GM18519 (cell line): Measurements from ENCODE around the gene SYNE3.

Experiments
- ATAC-seq: cut with Tn5 transposase; IDR thresholded peaks from one replicate; pipeline ENCODE4 v1.9.1; 2021; ENCODE audit warnings: mild to moderate bottlenecking, moderate library complexity; ENCODE audit not compliant: unreplicated experiment, low FRiP score

SYNE3 gene

DNA sequence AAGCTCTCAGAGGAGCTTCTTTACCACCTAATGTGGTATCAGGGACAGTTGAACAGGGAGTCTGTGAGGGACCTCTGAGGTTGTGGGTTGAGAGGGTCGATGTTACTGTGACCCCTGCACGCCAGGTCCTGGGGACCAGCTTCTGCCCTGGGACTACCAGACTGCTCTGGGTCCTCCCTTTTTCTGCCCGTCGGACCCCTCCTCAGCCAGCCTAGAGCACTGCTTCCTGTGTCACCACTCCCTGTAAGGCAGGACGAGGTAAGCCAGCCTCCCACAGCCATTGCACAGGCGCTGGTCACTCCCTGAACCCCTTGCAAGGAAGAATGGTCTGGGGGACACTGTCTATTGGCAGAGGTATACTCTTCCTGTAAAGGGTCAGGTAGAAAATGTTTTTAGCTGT lies 38.1 kb downstream of the SYNE3 start:
- no peak for ATAC-seq

DNA sequence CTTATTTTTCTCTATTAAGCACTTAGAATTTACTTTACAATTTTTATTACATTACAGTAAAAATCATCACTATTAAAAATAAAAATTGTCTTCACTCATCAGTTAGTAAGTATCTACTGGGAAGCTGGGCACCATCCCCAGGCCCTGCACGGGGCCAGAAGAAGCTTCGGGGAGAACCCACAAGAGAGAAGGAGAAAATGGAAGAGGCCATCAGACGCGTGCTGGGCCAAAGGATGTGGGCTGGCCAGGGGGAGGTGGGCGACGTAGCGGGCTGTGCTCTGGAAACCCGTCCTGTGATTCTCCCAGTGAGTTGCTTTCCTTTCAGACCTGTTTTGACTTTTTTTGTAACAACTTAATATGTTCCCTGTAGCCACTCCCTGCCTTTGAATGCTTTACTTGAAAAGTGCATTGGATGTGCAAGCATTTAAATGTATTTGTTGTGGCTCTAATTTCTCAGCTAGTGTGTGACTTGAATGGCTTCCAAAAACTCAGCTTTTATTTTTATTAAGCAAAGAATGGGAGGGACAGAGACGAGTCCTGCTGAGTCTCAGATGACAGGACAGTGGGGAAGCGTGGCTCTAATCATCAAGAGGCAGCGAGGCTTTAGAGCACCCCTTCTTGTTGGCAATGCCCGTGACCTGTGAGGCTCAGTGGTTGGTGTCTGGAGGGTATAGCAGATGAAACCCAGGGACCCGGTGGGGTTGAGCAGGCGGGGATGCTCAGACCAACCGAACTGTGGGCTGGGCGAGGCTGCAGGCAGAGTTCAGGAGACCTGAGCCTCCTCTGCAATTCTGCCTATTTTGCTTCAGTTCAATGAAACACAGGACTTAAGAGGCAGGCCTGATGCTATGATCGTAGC lies 38.8 kb downstream of the SYNE3 start:
- no peak for ATAC-seq

DNA sequence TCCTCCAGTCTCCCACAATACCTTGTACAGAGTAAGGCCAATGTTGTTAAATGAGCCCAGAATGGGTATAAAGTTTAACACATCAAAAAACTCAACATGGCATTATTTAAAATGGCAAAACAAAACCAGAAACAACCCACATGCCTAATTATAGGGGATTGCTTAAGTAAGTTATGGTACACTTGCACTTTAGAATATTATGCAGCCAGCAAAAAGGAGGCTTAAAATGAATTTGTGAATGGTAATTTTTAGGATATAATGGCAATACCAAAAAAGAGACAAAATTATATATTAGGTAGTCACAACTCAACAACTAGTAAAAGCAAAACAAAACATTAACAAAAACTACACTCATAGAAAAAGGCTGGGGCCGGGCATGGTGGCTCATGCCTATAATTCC lies 39.7 kb downstream of the SYNE3 start:
- ATAC-seq, result no peak

DNA sequence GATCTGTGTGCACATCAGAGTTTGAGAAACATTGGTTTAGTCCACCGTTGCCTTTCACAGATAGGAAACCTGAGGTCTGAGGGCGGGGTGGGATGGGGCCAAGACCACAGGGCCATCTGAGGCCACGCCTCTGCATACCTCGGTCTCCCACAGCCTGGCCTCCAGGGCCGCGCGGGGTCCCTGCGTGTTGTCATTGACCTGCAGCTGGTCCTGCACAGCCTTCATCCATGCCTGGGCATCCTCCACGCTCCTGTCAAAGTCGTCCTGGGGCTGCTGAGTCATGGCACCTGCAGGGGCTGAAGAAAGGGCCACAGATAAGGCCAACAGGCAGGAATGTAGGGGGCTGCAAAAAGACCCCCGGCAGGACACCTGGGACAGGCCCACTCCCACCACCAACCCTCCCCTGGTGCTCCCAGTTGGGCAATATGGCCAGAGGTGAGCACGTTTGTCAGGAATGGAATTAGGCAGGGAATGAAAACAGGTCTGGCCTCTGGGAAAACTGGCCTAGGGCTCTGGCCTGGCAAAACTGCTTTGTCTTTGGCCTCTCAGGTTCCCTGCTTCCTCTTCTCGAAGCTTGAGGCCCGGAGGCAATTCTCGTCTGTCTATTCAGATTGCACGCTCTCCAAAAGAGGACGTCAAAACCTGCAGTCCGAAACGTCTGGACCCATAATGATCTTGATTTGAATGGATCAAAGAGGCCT lies 40.8 kb downstream of the SYNE3 start:
- no peak for ATAC-seq

DNA sequence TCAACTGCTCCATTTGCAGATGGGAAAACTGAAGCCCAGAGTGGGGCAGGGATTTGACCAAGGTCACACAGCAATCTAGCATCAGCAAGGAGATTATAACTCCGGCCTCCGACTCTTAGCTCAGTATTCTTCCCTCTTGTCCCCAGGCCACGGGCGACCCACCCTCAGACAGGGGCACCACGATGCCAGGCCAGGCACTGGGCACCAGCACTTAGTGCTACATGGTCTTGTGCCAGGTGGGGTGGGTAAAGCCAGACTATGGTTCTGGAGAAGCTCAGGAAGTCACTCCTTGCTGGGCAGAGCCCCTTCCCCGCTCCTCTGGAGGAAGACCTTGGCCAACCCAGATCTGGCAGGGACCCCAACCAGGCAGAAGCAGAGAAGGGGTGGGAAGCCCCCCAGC lies 41.5 kb downstream of the SYNE3 start:
- ATAC-seq, result no peak

DNA sequence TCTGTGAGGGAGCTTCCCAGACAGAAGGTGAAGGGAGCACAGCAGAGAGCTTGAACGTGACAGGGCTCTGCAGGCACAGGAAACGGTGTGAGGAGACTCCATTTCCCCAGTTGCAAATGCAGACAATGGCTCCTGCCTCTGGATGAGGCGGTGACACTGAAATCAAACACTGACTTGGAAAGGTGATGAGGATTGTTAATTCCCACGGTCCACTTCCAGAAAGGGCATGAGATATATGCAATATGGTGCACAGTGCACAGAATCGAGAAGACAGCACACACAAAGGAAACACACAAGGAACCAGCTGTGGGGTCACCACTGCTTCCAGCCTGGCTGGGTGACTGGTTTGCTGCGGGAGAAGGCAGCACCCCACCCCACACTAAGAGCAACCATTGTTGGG lies 42.0 kb downstream of the SYNE3 start:
- ATAC-seq, result no peak

DNA sequence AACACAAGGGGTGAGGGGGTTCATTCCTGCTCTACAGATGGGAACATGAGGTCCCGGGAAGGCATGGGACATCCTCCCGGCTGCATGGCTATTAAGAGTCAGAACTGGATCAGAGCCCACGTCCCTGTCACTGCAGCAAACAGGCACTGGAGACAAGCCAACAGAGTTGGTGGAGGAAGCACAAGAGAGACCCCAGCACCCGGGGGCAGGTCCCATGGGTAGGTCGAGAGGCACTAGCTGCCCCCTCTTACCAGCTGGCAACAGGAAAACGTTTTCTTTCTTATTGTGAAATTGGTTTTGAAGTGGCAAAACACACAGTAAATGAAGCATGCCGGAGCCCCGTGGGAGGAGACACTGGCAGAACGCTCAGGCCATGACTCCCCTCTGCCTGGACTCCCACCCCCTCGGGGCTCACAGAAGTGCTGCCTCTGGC lies 43.6 kb downstream of the SYNE3 start:
- no peak for ATAC-seq

DNA sequence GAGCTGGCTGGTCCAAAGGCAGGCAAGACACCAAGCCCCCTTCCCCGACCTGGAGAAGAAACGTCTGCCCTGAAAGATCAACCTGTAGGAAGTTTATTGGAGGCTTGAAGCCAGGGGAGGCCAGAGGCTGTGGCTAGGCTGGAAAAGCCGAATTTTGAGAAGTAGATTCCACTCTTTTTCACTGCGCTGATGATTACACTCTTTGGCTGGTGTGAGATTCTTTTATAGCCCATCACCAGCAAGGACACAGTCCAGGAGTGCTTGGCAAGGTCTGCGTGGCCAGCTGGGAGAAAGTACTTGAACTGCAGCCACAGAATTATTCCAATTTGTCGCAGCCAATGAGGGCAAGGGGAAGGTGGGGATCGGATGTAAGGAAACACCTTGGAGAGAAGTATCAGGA lies 45.0 kb downstream of the SYNE3 start:
- ATAC-seq, result no peak

DNA sequence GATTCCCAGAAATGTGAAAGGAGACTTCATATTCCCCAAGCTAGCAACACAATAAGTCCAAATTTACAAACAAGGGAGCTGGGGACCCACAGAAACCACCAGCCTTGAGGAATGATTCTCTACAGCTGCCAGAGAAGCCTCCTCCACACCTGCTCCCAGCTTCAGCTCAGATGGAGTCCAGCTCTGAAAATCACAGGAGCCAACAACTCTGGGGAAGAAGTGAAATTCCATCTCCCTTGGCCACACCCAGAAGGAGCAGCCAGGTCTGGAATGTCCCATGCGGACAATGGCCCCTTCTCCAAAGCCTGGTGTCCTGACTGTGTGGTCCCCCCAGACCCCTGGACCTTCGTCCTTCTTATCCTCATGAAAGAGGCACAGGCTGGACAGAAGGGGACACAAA lies 45.4 kb downstream of the SYNE3 start:
- ATAC-seq, result no peak

DNA sequence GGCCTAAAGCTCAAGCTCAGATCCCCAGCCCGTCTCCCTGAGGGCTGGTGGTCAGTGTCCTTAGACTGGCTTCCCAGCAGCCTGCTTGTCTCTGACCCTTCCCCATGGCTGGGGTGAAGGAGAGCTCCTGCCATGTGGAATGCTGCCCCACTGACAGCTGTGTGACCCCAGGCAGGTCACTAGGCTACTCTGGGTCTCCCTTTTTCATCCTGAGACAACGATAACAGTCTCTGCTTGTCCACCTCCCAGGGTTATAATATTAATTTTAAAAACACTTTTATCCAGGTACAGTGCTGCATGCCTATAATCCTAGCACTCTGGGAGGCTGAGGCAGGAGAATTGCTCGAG lies 47.3 kb downstream of the SYNE3 start:
- no peak for ATAC-seq

DNA sequence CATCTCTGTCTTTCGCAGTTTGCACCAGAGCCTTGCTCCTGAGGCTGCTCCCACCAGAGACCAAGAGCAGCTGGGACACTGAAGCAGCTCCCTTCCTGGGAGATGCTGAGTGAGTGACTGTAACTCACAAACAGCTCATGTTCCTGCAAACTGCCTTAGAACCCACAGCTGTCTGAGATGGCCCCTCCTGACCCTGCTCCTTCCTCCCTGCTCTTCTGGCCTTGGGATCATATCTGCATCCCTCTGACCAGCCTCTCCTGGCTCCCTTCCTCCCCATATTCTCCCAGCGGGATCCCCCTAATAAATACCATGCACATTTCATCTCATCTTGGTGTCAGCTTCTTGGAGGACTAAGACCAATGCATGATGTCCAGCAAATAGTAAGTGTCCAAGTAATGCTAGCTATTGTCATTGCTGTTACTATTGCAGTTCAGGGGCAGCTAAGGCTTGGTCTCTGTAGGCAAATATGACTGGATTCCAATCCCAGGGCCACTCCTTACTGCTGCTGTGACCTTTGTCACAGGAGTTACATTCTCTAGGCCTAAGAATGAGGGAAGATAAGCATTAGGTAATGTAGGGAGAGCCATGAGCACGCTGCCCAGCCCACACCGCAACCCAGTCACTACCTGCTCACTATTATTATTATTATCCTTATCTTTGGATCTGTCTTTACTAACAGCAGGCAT lies 47.9 kb downstream of the SYNE3 start:
- no peak for ATAC-seq

DNA sequence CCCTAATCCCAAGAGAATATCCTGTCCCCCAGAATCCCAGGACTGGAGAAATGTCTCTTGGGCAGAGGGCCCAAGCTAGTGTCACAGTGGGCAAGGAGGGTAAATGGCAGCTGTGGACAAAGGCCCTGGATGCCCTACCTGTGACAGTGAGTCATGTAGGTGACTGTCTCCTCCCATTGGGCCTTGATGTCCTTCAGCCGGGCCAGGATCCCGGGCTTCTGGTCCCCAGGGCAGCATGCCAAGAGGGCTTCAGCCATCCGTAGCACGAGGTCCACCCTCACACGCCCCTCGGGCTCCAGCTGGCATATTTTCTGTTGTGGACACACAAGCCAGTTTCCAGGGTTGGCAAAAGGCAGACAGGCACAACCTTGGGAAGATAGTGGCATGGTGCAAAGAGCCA lies 48.8 kb downstream of the SYNE3 start:
- no peak for ATAC-seq

DNA sequence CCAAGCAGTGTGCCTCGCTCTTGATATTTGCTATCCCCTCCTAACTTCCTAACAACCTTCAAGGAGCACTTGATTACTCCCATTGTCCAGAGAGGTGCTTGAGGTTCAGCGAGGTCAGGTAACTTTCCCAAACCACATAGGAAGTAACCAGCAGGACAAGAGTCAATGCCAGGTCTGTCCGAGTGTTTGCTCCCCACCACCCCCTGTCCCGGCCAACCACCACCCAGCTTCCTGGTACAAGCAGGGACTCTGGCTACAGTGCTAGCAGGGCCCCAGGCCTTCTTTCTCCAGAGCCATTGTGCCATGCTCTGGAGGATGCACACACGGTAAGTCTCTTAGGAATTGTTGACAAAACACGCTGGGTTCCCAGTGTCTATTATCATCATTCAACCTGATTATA lies 49.2 kb downstream of the SYNE3 start:
- no peak for ATAC-seq
